HG03442 (cell line): ENCODE data around the gene CYSRT1.

Experiments
- ATAC-seq: cut with Tn5 transposase; IDR thresholded peaks from one replicate; pipeline ENCODE4 v1.9.1; 2021; ENCODE audit warnings: mild to moderate bottlenecking, moderate library complexity; ENCODE audit not compliant: unreplicated experiment

Gene CYSRT1

DNA sequence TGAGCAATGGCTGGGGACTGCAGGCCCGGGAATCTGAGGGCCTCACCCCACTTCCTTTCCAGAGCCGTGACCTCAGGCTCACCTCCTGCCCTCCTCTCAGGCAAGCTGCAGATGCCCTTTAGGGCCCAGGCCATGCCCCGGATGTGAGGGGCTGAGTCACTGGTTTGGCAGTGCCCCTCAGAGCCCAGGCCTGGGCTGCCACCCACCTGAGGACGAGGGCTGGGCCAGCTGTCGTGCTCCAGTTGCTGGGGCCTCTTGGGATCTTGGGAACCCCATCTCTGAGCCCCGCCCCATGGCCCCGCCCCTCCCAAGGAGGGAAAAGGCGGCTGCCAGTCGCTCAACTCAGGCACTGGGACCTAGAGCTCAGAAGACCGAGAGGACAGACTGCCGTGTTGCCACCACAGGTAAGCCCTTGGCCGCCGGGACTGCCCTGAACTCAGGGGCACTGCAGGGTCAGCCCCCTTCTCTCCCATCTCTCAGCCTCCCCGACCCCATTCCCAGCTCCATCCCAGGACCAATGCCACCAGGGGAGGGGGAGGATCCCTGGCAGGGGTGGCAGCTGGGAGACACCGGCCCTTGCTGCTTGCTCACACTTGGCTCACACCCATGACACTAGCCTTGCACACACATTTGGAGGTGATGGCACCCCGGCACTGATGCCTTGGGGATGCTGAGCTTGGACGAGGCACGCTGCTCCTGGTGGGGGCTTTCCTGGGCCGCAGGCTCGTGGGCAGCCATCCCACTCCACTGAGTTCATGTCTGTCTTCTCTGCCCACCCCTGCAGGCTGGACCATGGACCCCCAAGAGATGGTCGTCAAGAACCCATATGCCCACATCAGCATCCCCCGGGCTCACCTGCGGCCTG, at the start of gene CYSRT1:
Gene CYSRT1, plus strand, starts transcription at position 345 of the 865 bp plus-strand sequence. Its CDS starts 448 bp downstream, at position 793.
- ATAC-seq: no peak

GRCh38 chr9:137175345-137175961, 49.5 kb upstream of the CYSRT1 start:
- no peak for ATAC-seq

GRCh38 chr9:137176302-137177182, 48.4 kb upstream of the CYSRT1 start:
- no peak for ATAC-seq

- ATAC-seq: no peak
These were observed 46.6 kb upstream of the CYSRT1 start for GRCh38 chr9:137178201-137178938.

DNA sequence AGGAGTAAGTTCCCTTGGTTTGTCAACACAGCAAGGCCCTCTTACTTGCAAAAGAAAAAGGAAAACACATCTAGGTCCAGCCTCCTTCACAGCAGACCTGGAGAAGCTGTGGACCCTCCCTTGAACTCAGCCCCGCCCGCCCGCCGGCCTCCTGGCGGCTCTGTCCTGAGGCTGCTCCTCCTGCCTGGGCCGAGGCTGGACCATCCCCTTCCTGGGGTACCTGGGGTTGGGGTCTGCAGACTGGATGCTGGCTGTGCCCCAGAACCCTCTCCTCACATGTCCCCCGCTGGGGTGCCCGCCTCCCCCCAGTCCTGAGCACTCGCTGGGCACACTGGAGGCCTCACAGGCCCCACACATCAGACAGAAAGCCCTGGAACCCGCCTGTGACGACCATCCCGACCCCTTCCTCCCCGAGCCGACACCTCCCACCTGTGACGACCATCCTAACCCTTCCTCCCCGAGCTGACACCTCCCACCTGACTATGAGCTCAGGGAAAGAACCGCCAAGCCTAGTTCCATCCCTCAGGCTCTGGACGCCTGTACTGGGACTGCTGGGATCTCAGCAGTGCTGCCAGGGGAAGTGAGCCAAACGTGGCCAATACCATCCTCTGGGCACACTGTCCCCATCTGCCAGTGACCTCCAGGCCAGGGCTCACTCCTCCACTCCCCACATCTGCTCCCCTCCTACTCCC, 45.9 kb upstream of the CYSRT1 start:
- ATAC-seq: no peak

DNA sequence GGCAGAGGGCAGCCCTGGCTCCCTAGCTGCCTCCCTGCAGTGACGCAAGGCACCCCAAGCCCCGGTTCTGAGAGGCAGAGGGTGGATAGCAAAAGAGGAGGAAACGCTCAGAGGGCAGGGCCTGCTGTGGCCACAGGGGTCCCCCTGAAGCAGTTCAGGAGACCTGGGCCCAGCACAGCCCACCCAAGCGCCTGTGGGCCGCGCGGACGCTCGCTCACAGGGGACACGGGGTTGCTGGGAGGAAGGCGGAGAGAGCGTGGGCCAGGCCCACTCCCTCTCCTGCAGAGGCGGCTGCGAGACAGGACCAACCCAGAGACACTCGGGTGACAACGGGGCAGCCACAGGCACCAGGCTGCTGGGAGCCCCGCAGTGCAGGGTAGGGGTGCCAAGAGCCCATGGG, 45.2 kb upstream of the CYSRT1 start:
- no peak for ATAC-seq

- ATAC-seq: no peak
These were observed 44.5 kb upstream of the CYSRT1 start for GRCh38 chr9:137180491-137180890.

DNA sequence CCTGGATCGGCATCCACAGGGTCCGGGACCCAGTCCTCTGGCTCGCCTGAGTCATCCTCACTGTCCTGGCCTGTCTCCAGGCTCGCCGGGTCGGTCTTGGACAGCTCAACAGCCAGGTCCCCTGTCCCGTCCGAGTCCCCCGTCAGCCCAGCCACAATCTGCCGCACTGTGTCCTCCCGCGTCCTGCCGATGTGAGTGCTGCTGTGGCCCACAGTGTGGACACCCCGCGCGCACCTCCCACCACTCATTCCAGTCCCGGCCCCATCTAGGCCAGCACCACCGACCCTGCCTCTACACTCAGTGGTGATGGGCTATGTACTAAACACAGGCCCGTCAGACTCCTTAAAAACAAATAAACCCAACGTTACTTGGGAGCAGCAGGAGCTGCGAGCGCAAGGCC, 43.3 kb upstream of the CYSRT1 start:
- no peak for ATAC-seq

DNA sequence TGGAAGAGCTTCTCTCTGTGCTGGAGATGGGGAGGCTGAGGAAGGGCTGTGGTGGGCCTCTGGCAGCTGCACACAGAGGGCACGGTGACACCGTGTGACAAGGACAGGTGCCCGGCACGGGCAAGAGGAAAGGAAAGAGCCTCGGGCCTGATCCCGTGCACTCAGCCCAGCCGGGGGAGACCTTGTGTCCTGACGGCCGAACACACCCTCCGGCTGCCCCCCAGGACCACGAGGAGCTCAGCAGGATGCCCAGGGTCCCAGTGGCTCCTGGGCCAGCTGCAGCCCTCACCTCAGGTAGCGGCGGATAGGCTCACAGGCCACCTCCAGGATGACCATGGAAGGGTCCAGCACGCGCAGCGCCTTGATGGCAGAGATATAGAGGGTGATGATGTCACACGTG, 42.1 kb upstream of the CYSRT1 start:
- no peak for ATAC-seq

DNA sequence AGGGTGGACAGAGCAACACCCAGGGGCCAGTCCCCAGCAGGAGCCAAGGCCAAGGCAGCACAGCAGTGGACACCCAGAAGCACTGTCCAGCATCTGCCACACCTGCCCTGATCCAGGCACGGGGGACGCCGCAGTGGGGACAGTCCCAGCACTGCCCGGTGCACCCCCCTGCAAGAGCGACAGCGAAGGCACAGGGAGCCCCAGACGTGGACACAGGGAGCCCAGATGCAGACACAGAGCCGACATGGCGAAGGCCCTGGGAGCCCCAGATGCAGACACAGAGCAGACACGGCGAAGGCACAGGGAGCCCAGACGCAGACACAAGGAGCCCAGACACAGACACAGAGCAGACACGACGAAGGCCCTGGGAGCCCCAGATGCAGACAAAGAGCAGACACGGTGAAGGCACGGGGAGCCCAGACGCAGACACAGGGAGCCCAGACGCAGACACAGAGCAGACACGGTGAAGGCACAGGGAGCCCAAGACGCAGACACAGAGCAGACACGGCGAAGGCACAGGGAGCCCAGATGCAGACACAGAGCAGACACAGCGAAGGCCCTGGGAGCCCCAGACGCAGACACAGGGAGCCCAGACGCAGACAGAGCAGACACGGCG, 40.9 kb upstream of the CYSRT1 start:
- ATAC-seq: no peak

DNA sequence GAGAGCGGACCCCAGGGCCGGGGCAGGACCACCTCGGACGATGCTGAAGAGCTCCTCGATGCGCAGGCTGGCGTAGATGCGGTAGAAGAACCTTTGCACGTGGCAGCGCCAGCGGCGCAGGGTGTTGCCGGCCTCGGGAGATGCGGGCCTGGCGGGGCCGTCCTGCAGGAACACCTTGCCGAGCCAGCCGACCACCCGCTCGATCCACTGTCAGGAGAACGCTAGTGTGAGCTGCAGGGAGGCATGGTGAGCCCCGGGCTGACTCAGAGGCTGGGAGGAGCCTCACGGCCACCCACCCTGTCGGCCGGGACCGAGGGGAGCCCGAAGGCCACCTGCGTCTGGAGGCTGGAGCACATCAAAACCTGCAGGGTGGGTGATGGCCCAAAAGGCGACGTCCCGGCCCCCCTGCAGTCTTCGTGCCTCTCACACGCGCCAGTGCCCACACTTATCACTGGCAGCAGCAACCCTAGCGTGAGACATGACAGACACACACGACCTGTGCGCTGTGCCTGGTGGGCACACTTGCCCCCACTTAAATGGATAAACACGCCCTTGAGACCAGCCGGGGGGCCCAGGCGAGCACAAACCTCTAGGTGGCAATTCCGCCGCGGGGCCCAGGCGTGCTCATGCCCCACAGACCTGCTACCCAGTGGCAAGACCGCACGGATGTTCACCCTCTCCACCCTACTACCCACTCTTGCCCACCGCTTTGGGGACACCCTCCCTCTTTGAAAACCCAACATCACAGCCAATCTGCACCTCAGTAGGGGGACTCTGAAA, 39.9 kb upstream of the CYSRT1 start:
- no peak for ATAC-seq

- ATAC-seq: no peak
These were observed 39.1 kb upstream of the CYSRT1 start for GRCh38 chr9:137185921-137186320.

GRCh38 chr9:137186385-137186784, 38.6 kb upstream of the CYSRT1 start:
- ATAC-seq: no peak

GRCh38 chr9:137187386-137187785, 37.6 kb upstream of the CYSRT1 start:
- ATAC-seq: no peak

- no peak for ATAC-seq
These were observed 36.9 kb upstream of the CYSRT1 start for GRCh38 chr9:137188086-137188489.

DNA sequence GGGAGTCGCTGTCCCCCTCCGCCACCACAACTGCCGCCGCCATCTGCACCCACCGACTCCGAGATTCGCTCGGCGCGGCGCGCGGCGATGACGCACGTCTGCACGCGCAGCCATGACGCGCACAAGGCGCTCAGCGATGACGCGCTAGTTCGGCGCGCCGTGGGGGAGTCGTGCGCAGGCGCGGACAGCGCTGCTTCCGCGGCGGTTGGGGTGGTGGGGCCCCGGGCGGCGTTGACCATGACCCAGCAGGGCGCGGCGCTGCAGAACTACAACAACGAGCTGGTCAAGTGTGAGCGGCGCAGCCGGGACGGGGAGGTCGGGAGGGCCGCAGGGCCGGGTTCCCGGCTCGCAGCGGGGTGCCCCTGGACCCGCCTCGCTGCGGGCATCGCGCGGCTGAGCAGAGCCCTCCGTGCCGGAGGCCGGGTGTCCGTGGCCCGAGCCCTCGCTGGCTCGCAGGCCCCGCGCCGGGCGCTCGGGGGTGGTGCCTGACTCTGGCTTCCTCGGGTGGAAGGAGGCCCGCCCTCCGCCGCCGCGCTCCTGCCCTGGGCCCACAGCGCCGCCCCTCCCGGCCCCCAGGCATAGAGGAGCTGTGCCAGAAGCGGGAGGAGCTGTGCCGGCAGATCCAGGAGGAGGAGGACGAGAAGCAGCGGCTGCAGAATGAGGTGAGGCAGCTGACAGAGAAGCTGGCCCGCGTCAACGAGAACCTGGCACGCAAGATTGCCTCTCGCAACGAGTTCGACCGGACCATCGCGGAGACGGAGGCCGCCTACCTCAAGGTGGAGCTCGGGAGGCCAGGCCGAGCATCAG, 36.3 kb upstream of the CYSRT1 start, which contains the start of the genes ANAPC2 and SSNA1:
Gene ANAPC2, minus strand, starts transcription at position 71 of the 807 bp plus-strand sequence. Its CDS starts 28 bp downstream, at position 43.
Gene SSNA1, plus strand, starts transcription at position 187 of the 807 bp plus-strand sequence. Its CDS starts 51 bp downstream, at position 238.
- peak; percentile 75 for ATAC-seq
